GM21423 (cell line): ENCODE data around the gene CHSY3.

Experiments
- ATAC-seq: cut with Tn5 transposase; IDR thresholded peaks from one replicate; pipeline ENCODE4 v1.9.1; 2021; ENCODE audit warnings: mild to moderate bottlenecking, moderate library complexity; ENCODE audit not compliant: unreplicated experiment

The CHSY3 gene

DNA sequence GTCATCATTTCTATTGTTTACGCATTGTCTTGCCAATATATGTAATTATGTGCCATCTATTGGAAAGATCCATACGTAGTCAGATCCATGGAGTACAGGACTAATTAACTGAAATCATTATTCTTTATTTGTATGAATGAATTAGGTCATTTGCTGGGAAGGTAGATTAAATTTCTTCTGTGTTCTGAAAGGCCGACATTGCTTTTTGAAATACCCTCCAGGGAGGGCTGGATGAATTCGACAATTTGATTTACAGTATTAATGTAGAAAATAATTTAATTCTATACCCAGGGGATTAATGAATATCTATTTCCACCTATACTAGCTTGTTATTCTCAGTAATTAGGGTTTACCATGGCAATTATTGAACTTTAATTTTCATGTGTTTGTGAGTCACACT, 117.6 kb downstream of the CHSY3 start:
- no peak for ATAC-seq

DNA sequence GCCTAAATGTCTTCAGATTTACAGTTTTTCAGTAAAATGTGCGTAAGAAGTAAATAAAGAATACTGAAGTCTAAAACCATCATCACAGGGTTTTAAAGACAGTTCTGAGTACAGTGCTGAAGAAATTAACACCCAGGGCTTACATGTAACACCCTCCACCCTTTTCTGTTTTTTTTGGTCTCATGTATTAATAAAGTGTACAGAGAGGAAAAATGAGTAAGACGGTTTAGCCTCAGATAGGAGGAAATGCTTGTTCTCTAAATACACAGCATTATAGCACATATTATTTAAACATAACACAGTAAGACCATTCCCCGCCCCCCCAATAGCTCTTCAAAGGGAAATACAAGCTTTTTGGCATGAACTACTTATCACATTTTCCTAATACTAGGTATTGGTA, 119.3 kb downstream of the CHSY3 start:
- no peak for ATAC-seq

DNA sequence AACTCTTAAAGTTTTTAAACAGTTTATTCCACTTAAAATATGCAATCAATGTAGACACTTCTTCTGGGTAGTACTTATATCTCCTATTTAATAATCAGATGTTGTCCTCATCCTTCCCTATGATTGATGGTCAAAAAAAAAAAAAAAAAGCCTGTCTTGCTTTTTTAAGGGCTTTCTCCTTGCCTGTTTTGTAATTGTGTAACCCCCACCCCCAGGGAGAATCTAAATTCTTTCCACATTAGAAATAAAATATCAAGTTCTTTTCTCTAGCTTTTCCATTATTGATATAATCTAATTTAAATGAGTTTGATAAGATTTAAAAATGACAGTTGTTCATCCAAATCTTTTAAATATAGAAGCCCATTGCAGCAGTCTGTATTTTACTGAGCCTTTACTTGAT, 119.7 kb downstream of the CHSY3 start:
- no peak for ATAC-seq

DNA sequence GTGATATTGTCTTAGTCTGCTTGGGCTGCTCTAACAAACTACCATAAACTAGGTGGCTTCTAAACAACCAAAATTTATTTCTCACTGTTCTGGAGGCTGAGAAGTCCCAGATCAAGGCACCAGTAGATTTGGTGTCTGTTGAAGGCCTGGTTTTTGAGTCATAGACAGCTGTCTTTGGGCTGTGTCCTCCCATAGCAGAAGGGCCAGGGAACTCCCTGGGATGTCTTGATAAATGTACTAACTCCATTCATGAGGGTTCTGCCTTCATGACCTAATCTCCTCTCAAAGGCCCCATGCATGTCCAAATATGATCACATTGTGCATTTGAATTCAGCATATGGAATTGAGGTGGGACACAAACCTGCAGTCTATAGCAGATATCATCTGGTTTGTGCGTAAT, 121.2 kb downstream of the CHSY3 start:
- ATAC-seq: no peak

DNA sequence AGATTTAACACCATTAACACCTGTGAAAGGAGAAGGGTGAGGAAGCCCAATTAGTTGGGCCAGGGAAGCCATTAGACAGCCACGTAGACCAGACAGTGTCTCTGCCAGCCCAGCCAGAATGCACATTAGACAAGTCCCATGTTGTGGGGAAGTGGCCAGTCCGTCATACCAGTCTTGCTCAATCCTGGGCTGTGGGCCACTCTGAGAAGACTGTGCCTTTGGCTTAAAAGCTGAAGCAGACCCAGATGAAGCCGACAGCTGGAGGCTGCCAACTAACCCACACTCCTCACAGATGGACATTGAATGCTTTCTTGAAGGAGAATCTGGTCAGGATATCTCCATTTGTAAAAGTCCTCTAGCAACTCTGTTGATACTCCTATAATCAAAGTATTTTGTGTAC, 128.5 kb downstream of the CHSY3 start:
- ATAC-seq: no peak

DNA sequence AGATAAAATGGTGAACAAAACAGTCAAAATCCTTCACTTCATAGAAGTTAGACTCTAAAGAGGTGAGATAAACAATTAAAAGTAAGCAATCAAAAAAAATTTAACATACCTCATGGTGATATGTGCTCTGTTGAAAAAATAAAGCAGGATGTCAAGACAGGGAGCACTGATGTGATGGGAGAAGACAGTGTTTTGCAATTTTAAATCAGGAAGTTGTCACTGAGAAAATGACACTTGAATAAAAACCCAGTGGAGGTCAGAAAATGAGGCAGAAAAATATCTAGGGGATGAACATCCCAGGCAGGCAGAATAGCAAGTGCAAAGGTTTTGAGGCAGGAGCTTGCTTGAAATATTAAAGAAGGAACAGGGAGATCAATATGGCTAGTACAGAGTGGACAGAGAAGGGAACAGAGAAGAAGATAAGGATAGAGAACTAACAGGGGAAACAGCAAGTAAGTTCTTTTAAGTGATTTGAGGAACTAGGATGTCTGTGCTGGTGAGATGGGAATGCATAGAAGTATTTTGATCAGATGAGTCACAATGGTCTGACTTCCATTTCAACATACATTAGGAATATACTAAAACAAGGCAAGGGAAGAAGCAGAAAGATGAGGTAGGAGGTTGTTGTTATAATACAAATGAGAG, 130.4 kb downstream of the CHSY3 start:
- ATAC-seq: no peak

DNA sequence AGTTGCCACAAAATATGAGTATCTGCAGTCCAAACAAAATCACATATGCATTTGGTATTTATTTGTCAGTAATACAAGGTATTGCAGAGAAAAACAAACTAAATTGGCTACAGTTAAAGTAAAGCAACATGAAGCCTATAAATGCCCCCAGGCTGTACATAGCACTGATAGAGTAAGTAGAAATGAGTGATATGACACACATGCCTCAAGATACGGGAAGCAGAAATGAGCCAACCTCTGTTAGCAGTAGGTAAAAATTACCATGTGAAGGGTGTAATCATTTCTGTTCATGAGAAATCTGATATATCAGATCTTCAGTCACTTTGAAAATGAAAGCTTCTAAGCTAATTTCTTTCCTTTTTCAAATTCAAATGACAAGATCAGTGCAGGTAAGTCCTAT, 131.1 kb downstream of the CHSY3 start:
- ATAC-seq: no peak

DNA sequence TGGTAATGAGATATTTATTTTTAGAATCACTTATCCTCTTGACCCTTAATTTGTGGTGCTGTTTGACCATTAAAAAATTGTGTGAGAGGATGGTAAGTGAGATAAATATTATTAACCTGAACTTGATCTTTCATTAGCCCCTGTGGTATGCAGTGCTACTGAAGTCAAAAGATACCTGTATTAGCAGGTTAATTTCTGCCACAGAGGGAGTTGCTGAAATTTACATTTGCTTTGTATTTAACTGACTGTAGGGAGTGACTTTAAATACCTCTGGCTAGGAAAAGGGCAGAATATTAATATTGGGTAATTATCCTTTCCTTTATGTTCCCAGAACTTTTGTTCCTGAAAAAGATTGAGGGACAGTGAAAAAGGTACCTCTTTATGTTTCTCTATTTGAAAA, 133.6 kb downstream of the CHSY3 start:
- no peak for ATAC-seq

DNA sequence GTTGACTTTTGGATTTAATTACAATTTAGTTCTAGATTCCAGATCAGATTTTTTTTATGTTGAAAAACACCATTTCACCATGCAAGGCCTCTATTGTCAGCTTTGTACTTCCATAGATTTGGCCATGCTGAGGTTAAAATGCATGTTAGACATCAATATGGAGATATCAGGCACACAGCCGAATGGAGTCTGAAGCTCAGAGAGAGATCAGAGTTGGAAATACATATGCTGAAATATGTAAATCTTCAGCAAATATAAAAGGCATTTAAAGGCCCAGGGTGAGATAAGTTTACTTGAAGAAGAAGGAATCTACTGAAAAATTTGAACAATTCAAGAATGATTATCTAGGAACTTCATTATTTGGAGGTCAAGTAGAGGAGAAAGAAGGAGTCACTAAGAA, 139.6 kb downstream of the CHSY3 start:
- ATAC-seq: no peak

DNA sequence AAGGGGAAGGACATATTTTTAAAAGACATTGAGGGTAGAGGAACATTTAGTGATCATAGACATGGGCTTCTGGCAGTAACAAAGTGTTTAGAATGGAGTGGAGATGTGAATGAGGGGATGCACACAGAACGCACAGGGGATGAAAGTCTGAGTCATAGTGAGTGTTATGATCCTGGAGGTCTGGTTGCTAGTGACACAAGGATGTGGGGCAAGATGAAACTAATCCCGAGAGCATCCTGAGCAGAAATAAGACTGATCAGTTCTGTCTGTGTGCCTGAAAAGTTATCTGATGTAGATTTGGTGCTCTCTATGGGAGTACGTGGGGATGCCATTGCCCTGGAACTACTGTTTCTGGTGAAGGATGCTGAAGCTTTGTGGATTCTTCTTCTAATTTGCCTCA, 141.1 kb downstream of the CHSY3 start:
- ATAC-seq: no peak

DNA sequence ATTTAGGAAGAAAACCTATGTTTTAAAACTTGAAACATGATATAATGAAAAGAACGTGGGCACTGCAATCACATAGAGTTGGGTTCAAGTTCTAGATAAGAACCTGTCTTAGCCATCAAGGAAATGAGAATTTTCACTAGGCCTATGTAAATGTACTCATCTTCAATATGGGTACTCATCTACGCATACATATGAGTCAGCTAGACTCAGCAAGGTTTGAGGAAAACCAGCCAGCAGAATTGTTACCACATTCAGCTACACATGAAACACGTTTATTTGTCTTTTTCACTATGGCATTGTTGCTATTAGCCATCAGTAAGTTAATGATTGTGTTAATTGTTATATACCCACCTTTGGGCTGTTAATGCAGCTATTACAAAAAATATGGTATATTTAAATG, 146.3 kb downstream of the CHSY3 start:
- no peak for ATAC-seq

DNA sequence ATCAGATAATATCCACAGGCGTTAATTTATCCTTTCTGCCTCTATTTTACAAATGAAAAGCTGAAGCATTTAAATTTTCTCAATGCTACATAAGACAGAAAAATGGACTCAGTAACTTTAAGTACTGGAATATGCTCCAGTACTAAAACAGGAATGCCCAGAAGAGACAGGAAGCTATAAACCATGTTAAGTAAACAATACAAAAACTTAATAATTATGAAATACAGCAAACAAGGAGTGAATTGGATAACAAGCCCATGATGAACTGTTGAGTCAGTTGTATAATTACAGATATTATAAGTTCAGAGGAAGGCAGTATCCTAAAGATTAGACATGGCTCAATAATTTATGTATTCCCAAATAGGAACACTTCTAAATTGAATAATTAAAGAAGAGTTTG, 148.5 kb downstream of the CHSY3 start:
- ATAC-seq: no peak

DNA sequence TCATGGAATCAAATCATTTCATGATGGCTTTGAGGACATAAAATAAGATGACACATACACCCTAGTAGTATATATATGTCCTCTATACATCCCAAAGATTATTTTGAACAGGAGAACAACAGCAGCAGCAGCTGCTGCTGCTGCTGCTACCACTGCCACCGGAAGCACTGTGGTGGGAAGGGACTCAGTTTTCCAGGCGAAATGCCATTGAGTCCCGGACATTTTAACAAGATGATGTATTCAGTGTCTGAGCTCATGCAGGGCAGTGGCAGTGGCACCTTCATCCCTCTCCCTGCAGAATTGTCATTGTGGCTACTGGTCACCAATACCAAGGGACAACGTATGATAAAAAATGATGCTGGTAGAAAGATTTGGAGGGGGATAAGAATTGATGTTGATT, 151.3 kb downstream of the CHSY3 start:
- ATAC-seq: no peak

DNA sequence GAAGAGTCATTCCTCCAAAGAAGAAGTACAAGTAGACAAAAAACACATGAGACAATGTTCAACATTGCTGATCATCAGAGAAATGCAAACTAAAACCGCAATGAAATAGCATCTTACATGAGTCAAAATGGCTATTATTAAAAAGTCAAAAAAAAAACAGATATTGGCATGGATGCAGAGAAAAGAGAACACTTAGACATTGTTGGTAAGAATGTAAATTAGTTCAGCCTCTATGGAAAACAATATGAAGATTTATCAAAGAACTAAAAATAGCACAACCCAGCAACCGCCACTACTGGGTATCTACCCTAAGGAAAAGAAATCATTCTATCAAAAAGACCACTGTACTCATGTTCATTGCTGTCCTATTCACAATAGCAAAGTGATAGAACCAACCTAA, 157.5 kb downstream of the CHSY3 start:
- no peak for ATAC-seq

DNA sequence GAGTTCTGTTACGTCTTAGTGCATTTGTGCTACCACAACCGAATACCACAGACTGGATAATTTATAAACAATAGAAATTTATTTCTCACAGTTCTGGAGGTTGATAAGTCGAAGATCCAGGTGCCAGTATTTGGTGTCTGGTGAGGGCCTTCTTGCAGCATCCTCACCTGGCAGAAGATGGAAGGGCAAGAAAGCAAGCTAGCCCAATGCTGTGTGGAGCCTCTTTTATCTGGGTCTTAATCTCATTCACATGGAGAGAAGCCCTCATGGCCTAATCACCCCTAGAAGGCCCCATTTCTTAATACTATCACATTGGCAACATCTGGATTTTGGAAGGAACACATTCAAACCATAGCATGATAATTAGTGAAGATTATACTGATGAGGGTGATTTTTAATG, 159.3 kb downstream of the CHSY3 start:
- ATAC-seq: no peak

DNA sequence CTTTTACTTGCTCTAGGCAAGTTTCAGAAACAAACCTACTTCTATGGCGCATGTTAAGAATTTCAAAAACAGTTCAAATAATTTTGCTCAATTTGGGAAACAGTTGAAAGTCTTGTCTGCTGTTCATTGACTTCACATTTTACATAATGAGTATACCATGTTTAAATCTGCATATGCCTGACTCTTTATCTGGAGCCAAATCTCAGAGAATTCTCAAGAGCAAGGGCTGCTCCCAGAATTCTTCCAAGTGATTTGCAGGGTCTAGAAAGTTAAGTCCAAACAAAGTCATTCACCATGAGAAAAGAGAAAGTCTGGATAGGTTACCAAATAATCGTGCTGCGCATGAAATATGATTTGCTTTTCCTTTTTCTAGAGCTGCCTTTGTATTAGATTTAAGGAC, 160.2 kb downstream of the CHSY3 start:
- no peak for ATAC-seq

DNA sequence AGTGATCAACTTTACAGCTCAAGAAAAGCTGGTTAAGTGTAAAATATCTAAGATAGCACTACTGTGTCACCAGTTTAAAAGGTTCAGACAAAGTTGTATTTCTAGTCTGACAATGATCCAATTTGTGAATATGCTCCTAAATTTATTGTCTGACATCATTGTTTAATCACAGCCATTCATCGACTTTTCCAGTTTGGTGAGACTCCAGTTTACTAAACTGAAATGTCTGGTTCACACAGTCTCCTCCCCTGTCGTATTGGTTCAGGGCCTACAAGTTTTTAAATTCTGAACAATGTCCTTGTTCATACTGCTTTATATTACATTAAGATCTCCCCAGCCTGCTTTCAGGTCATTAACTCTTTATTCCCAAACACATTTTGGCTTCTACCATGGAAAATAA, 161.4 kb downstream of the CHSY3 start:
- no peak for ATAC-seq

DNA sequence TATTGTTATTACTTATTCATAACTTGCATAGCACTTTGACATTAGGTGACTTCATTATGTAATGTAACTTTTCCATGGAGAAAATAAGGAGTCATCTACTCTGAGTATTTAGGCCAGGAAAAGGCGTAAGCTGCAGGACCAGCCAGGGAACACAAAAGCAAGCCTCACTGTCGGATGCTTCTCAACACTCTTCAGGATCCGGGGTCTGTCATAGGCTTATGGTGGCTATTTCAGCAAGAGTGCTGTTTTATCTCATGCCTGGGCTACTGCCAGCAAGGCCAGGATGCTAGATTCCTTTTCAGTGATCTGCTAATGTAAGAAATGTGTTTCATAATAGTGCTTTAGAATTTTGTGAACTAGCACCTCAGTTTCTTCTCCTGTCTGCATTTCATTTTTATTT, 162.4 kb downstream of the CHSY3 start:
- no peak for ATAC-seq

DNA sequence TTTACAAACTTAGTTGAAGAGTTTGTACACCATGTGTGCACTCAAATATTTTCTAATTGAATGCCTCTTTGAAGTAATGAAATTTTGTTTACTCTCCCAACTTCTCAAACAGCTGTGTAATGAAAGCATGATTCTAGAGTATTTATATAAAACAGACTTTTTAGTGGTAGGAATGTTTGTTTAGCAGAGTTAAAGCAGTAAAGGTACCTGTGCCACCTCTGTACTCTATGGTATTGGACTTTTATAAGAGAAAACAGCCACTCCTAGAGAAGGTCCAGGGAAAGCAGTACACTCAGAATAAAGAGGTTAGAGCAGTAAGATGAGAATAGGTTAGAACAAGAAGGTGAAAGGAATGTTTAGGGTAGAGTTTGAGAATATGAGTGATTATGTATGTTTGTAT, 163.1 kb downstream of the CHSY3 start:
- no peak for ATAC-seq

DNA sequence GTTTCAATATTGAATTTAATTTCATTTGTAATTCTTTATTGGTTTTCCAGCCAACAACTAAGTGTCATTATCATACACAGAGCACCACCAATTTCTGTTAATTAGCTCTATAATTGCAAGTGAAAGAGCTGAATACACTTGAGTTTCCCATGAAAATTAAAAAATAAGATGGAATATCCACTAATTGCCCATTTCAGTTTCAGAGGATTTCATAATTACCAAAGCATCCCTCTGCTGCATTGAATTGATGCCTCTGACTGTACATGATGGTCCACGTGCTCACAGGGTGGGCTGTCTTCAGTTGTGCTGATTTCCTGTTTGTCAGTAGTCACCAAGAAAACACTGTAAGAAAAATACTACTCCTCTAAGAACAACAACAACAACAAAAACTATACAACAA, 163.8 kb downstream of the CHSY3 start:
- no peak for ATAC-seq

DNA sequence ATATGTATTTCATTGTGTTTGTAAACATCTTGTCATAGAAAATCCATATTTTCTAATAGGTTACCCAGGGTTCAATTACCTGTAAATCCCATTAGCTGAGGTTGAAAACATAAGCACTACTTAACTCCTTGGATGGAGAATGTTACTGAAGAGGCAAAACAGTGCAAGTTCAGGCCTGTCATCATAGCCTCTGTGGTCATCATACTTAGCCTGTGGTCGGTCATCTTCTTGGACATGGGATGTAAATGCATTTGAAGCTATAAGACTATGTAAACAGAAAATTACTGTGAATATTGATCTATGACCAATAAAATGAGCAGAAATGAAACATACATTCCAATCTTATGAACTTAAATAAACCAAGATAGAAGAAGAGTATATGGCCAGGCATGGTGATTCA, 164.7 kb downstream of the CHSY3 start:
- no peak for ATAC-seq

DNA sequence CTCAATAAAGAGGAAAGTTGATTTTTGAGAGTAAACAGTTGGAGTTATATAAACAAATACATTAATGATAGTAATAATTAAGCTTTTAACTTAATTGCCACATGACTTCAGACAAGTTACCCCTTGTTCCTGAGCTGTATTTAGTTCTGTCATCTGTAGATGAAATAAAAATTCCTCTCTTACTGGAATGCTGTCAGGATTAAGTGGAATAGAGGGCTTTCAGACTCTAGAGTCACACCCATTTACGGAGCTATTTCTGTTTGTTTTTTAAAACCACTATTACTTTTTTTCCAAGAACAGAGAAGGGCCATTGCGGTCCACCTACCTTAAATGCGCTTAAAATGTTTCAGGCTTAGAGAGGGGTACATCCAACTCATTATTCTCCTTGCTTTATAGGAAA, 170.6 kb downstream of the CHSY3 start:
- ATAC-seq: no peak

DNA sequence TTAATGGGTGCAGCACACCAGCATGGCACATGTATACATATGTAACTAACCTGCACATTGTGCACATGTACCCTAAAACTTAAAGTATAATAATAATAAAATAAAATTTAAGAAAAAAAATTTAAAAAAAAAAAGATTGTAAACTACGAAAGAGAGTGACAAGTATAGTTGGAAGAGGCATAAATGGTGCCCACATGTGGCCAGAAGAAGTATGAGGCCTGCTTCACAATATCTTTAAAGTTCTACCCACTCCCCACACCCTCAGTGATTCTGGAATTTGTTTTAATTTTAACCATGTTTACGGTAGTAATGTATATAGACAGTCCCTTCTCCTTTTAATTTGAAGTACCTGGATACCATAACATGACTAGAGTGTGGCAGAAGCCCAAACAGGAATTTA, 172.7 kb downstream of the CHSY3 start:
- ATAC-seq: no peak

DNA sequence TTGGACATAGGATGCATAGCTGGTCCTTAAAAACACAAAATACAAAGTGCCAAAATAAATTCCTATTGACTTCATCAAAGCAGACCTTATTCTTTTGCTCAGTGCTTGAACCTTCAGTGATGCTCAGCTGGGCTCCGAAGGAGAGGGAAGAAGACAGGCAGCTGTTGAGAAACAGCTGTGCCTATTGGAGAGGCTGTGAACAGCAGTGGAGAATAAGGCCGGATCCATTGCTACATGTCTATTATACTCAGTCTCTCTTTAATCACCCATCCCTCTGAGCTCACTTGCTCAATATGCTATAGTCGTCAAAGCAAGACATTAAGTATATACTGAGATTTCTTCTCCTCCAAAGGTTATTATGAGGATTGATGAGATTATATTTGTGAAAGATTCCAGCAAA, 174.4 kb downstream of the CHSY3 start:
- no peak for ATAC-seq
